GM23248 (cell line): ENCODE measurements around the gene BCR. TPM values are rescaled to one million over a fixed set of nuclear protein-coding genes. Genes with fewer than 3 reads are reported as not detected.

ENCODE experiments used
- DNase-seq: peaks from one replicate; pipeline ENCODE4 v3.0.0-alpha.2; 2015
- H2AFZ ChIP-seq: fragments of 200-600 bp; sonication (generic); 2 replicates; pipeline ENCODE4 v1.6.1; 2016; ENCODE audit warnings: antibody characterized with exemption
- H3F3A ChIP-seq: fragments of 200-600 bp; sonication (generic); 2 replicates; pipeline ENCODE4 v1.6.1; 2016; ENCODE audit warnings: mild to moderate bottlenecking, antibody characterized with exemption, mixed run types; ENCODE audit not compliant: insufficient read depth
- H3K27ac ChIP-seq: fragments of 200-600 bp; sonication (generic); 2 replicates; pipeline ENCODE4 v1.5.1; 2016; ENCODE audit warnings: mild to moderate bottlenecking
- H3K27me3 ChIP-seq: fragments of 200-600 bp; sonication (generic); replicated peaks from 2 replicates; pipeline ENCODE4 v1.6.1; 2016; ENCODE audit warnings: mild to moderate bottlenecking; ENCODE audit not compliant: insufficient read depth
- H3K36me3 ChIP-seq: fragments of 200-600 bp; sonication (generic); 2 replicates; pipeline ENCODE4 v1.6.1; 2016; ENCODE audit warnings: low read depth, mild to moderate bottlenecking
- H3K4me1 ChIP-seq: fragments of 200-600 bp; sonication (generic); 2 replicates; pipeline ENCODE4 v1.6.1; 2016; ENCODE audit warnings: mild to moderate bottlenecking; ENCODE audit not compliant: insufficient read depth
- H3K4me2 ChIP-seq: fragments of 200-600 bp; sonication (generic); one replicate; pipeline ENCODE4 v1.6.1; 2016; ENCODE audit warnings: mild to moderate bottlenecking; ENCODE audit not compliant: unreplicated experiment
- H3K4me3 ChIP-seq: fragments of 200-600 bp; sonication (generic); 2 replicates; pipeline ENCODE4 v1.5.1; 2016; ENCODE audit warnings: mild to moderate bottlenecking
- H3K79me2 ChIP-seq: fragments of 200-600 bp; sonication (generic); 2 replicates; pipeline ENCODE4 v1.6.1; 2016; ENCODE audit warnings: mild to moderate bottlenecking; ENCODE audit not compliant: insufficient read depth
- H3K9ac ChIP-seq: fragments of 200-600 bp; sonication (generic); 2 replicates; pipeline ENCODE4 v1.6.1; 2016; ENCODE audit warnings: mild to moderate bottlenecking
- H3K9me2 ChIP-seq: fragments of 200-600 bp; sonication (generic); 2 replicates; pipeline ENCODE4 v1.6.1; 2016; ENCODE audit warnings: mixed run types, mild to moderate bottlenecking, moderate library complexity; ENCODE audit not compliant: insufficient read depth
- H3K9me3 ChIP-seq: fragments of 200-600 bp; sonication (generic); one replicate; pipeline ENCODE4 v1.6.1; 2017; ENCODE audit warnings: low read depth
- H4K20me1 ChIP-seq: fragments of 200-600 bp; sonication (generic); 2 replicates; pipeline ENCODE4 v1.6.0; 2016; ENCODE audit not compliant: insufficient read depth
- EZH2 ChIP-seq: fragments of 200-600 bp; sonication (generic); IDR thresholded peaks from 2 replicates; pipeline ENCODE4 v1.6.1; 2018; ENCODE audit warnings: antibody characterized with exemption, mild to moderate bottlenecking; ENCODE audit not compliant: insufficient read depth, poor library complexity, severe bottlenecking
- EZH2phosphoT487 ChIP-seq: fragments of 200-600 bp; sonication (generic); IDR thresholded peaks from 2 replicates; pipeline ENCODE4 v1.6.1; 2018; ENCODE audit warnings: antibody characterized with exemption, moderate library complexity, mild to moderate bottlenecking, low read depth; ENCODE audit not compliant: insufficient read depth
- WGBS, 2 experiments: methylation state at CpG; one replicate each; pipeline ENCODE4 v1.1.6; 2015 to 2017; ENCODE audit warnings: low lambda C conversion rate in 2 of 2, low coverage in 1 of 2; ENCODE audit errors: missing lambda C conversion rate in 2 of 2; 5-methylcytosine and 5-hydroxymethylcytosine counted together
- in situ Hi-C: fragments of 300-500 bp; cut with MboI; formaldehyde crosslinking; loops from 2 replicates; pipeline ENCODE4 v1.15.0; 2020
- polyA plus RNA-seq: library from polyadenylated mRNA; unstranded; fragments of >200 nt; fragmentation: Nextera tagmentation; extraction: Ambion mirVana; gene quantifications from 2 replicates; pipeline ENCODE4 v1.2.1, GENCODE V29; 2016
- total RNA-seq: library from RNA; depleted of rRNA; stranded (reverse); fragments of >200 nt; shearing (Covaris generic); gene quantifications from 2 replicates; pipeline ENCODE4 v1.2.3, GENCODE V29; 2014

BCR gene
- total and polyA plus RNA-seq, 2 experiments from 2014 or later, result 4.7 to 30.0 TPM

DNA sequence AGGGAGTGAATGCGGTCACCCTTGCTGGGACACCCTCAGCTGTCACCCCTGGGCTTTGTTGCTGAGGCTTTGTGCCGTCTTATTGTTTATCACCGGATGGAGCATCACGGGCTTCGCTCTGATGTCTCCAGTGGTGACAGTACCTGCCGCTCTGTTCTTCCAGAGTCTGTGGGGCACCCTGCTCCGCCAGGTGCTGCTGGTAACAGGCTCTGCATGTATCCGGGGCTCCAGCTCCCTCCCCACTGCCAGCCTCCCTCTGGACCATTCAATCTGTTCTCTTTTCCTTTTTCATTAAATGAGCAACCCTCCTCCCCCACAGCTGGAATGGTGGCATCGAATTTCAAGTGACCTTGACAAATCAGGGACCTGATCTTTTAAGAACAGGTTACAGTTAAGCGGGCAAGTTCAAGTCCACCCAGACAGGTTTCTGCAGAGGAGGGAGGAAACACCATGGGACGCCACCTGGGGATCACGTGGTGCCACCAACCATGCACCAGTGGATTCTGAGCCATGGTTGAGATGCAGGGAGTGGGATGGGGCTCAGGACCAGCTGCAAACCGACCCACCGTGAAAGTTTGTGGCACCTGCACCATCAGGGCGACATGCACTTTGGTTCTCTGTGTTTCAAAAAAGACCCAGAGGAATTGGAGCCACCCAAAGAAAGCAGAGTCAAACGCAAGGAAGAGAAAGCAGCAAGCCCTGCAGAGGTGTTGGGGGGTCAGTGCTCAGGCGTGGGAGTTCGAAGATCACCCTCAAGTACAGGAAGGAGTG lies 89.3 kb downstream of the BCR start:
- H4K20me1 ChIP-seq, result no peaks in the 10 kb centered on the region
- in situ Hi-C loops, result loop anchor here (5.0 kb wide), 1 partner anchor 92 kb away; no protein-coding TSS in a partner anchor
- 85 to 91% methylated on average over 18 of the region's 18 CpGs for WGBS, 2 experiments
- H3F3A ChIP-seq, result no peaks in the 10 kb centered on the region
- no peaks in the 10 kb centered on the region for H3K4me1 ChIP-seq
- no peak overlapping the region for H3K27ac ChIP-seq
- H3K9me2 ChIP-seq, result no peaks in the 10 kb centered on the region
- no peak overlapping the region for H3K4me3 ChIP-seq
- no peak overlapping the region for H2AFZ ChIP-seq
- no peak overlapping the region for H3K4me2 ChIP-seq
- no peaks in the 10 kb centered on the region for H3K79me2 ChIP-seq
- H3K36me3 ChIP-seq, result no peaks in the 10 kb centered on the region; the same call in 1 of the 2 replicates
- TF ChIP-seq EZH2 (no peak), EZH2phosphoT487 (no peak)
- H3K27me3 ChIP-seq, result no peaks in the 10 kb centered on the region
- no peaks in the 10 kb centered on the region for H3K9me3 ChIP-seq
- no peak overlapping the region for H3K9ac ChIP-seq
- DNase-seq, result no peak

DNA sequence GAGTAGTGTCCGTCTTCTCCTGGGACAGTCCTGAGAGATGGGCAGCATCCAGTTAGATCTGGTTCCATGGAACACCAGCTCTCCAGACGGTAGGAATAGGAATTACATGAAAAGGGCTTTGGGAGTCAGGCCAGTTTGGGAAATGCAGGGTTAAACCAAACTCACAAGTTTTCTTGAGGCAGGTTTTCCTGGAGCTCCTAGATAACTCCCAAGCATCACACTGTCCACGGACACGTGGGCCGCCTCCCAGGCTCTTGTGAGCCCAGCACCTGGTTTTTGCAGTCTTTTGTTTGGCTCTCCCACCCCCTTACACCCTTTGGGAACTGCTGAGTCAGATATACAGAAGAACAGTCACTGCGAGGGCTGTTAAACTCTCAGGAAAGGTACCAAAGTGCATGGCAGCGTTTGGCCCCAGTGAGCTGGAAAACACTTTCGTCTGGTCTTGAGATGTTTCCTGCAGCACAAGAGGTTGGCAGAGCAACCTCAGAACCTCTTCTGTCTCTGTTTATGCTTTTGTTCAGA lies 90.0 kb downstream of the BCR start:
- Histone ChIP-seq H3K9me2 (no peaks in the 10 kb centered on the region), H4K20me1 (no peaks in the 10 kb centered on the region), H3K27ac (no peak overlapping the region), H3F3A (no peaks in the 10 kb centered on the region), H3K4me1 (no peaks in the 10 kb centered on the region), H2AFZ (no peak overlapping the region), H3K9ac (no peak overlapping the region), H3K4me3 (no peak overlapping the region), H3K79me2 (no peaks in the 10 kb centered on the region), H3K4me2 (no peak overlapping the region), H3K36me3 (no peaks in the 10 kb centered on the region; the same call in 1 of the 2 replicates), H3K9me3 (no peaks in the 10 kb centered on the region), H3K27me3 (no peaks in the 10 kb centered on the region)
- no peak for DNase-seq
- WGBS, 2 experiments, result 64 to 66% methylated on average over 8 of the region's 8 CpGs
- in situ Hi-C loops, result loop anchor here (5.0 kb wide), 1 partner anchor 93 kb away; no protein-coding TSS in a partner anchor
- TF ChIP-seq EZH2phosphoT487 (no peak), EZH2 (no peak)

DNA sequence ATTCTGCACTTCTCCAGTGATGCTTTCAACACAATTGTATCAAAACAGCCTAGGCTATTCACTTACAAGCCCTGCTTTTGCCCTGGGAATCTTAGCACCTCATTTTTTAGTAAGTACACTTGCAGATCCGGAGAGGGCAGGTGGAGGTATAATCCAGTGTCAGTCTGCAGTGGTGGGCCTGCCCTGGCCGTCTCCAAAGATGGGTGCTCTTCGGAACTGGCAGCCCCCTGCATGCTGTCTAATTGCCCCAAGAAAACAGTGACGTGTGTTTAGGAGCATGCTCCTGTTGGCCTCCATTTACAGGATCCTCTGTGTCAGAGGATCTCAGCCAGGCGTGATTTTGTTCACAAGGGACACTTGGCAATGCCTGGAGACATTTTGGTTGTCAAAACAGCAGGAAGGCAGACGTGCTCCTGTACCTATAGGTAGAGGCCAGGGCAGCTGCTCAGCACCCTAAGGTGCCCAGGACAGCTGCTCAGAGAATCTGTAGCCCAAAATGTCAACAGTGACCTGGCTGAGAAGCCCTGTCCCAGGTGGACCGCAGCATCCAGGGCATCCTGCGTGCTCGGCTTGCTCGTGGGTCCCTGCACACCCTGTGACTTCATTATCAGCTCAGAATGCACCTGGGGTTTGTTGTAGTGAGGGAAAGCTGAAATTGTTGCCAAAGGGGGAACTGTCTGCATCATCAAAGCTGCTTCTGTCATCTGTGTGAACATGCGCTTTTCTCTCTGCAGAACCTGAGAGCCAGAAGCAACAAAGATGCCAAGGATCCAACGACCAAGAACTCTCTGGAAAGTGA lies 90.7 kb downstream of the BCR start:
- Histone ChIP-seq H3K27ac (no peak overlapping the region), H3F3A (no peaks in the 10 kb centered on the region), H2AFZ (no peak overlapping the region), H3K36me3 (no peaks in the 10 kb centered on the region; the same call in 1 of the 2 replicates), H3K4me1 (no peaks in the 10 kb centered on the region), H3K9ac (no peak overlapping the region), H3K4me3 (no peak overlapping the region), H3K79me2 (no peaks in the 10 kb centered on the region), H3K9me3 (no peaks in the 10 kb centered on the region), H3K9me2 (no peaks in the 10 kb centered on the region), H4K20me1 (no peaks in the 10 kb centered on the region), H3K4me2 (no peak overlapping the region), H3K27me3 (no peaks in the 10 kb centered on the region)
- WGBS, 2 experiments, result 89% methylated on average over 12 of the region's 12 CpGs
- no peak for DNase-seq
- in situ Hi-C loops, result loop anchor here (5.0 kb wide), 1 partner anchor 94 kb away; no protein-coding TSS in a partner anchor
- TF ChIP-seq EZH2phosphoT487 (no peak), EZH2 (no peak)

DNA sequence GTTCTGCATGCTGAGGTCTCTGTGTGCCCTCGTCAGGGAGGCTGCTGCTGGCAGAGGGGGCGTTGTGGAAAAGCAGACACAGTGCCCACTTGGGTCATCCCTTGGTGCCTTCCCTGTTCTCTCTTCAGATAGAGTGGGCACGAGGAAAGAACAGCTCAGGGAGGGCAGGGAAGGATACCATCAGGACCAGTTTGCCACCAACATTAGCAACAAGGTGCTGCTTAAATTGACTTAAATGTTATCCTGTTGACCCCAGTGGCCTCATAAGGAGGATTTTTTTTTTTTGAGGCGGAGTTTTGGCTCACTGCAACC lies 91.2 kb downstream of the BCR start:
- Histone ChIP-seq H3F3A (no peaks in the 10 kb centered on the region), H3K27me3 (no peaks in the 10 kb centered on the region), H4K20me1 (no peaks in the 10 kb centered on the region), H3K36me3 (no peaks in the 10 kb centered on the region; the same call in 1 of the 2 replicates), H3K4me3 (no peak overlapping the region), H3K27ac (no peak overlapping the region), H3K9ac (no peak overlapping the region), H2AFZ (no peak overlapping the region), H3K79me2 (no peaks in the 10 kb centered on the region), H3K4me2 (no peak overlapping the region), H3K4me1 (no peaks in the 10 kb centered on the region), H3K9me3 (no peaks in the 10 kb centered on the region), H3K9me2 (no peaks in the 10 kb centered on the region)
- DNase-seq, result no peak
- no peak for TF ChIP-seq EZH2phosphoT487
- no peak for TF ChIP-seq EZH2
- WGBS, 2 experiments, result 95 to 97% methylated on average over 4 of the region's 4 CpGs
- in situ Hi-C loops, result loop anchor here (5.0 kb wide), 1 partner anchor 94 kb away; no protein-coding TSS in a partner anchor
